NCI-H1092 treated with DMSO at 0.1 percent for 48 hours (cell line): ENCODE results near the gene LENG8.

Experiments used
- DNase-seq: peaks from one replicate; lab custom pipeline; 2025; lab: John Stamatoyannopoulos, UW

The LENG8 gene

DNA sequence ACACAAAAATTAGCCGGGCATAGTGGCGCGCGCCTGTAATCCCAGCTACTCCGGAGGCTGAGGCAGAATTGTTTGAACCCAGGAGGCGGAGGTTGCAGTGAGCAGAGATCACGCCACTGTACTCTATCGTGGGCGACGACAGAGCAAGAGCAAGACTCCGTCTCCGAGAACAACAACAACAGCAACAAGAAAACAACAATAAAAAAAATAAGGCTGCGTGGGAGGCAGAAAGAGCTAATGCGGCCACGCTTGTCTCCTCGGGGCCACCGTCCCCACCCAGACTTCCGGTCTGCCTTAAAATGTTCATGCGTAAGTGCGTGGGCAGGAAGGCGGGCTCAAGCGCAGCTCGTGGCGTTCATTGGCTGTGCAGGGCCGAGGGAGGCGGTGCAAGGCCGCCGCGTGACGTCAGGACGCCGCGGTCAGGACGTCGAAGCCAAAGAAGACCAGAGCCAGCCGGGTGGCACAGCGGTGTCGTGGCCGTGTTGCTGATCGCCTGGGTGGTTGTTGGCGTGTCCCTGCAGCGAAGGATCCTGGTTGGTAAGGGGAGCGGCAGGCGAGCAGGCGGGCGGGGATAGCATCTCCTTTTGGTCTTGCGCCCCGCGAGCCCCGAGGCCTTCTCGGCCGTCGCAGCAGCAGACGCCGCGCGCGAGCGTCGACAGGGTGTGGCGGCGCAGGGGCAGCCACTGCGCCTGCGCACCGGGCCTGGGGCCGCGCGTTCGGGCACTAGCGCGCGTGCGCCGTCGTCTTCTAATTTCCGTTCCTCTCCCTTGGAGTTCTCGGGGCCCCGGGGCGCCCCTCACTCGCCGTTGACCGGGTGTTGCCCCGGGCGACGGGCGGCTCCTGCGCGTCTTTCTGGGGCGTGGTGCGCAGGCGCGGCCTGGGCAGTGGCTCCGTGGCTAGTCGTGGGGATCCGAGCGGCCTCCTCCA, at the start of gene LENG8:
LENG8 (plus strand) TSS at position 426 of the 927 bp plus-strand sequence. CDS start 2,146 bp downstream, outside the sequence.
- peak; percentile 93 for DNase-seq

DNA sequence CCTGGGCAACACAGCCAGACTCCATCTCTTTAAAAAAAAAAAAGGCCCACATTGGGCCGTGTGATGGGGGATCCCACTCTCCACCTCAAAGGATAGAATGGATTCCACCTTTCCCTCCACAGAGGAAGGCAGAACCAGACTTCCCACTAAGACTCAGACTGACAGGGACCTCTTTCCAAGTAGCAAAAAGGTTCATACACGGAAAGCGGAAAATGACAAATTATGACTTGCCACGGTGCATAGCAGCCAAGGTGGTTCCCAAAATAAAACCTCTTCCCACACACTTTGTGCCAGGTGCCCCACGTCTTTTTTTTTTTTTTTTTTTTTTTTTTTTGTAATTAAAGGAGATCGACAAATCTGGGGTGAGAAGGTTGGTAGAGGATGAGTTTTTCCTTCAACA, 48.1 kb upstream of the LENG8 start:
- DNase-seq: no peak

DNA sequence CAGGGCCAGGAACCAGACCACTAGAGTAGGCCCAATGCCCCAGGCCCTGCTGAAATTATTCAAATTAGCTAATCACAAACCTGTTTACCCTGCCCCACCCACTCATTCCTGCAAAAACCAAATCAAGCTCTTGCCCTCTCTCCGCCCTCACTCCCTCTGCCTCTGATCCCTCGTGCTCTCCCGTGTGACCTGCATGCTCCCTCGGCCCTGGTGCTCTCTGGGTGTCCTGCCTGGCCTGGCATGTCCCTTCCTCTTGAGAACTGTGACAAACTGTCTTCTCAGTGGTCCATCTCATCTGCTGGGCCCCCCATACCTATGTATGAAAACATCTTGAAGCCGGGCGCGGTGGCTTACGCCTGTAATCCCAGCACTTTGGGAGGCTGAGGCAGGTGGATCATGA, 45.9 kb upstream of the LENG8 start:
- no peak for DNase-seq

DNA sequence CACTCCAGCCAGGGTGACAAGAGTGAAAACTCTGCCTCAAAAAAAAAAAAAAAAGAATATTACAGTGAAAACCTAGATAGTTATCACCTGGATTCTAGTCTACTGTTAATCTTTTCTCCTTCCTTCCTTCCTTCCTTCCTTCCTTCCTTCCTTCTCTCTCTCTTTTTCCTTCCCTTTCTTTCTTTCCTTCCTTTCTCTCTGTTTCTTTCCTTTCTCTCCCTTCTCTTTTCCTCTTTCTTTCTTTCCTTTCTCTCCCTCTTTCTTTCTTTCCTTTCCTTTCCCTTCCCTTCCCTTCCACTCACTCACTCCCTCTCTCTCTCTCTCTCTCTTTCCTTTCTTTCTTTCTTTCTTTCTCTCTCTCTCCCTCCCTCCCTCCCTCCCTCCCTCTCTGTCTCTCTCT, 43.4 kb upstream of the LENG8 start:
- DNase-seq: no peak

DNA sequence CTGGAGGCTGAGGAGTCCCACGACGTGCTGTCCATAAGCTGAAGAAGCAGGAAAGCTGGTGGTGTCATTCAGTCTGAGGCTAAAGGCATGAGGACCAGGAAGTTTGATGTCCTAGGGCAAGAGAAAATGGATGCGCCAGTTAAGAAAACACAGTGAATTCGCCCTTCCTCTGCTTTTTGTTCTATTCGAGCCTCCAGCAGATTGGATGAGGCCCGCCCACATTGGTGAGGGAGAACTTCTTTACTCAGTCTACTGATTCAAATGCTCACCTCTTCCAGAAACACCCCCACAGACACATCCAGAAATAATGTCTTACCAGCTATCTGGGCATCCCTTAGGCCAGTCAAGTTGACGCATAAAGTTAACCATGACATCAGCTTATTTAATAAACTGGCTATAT, 41.2 kb upstream of the LENG8 start:
- no peak for DNase-seq

DNA sequence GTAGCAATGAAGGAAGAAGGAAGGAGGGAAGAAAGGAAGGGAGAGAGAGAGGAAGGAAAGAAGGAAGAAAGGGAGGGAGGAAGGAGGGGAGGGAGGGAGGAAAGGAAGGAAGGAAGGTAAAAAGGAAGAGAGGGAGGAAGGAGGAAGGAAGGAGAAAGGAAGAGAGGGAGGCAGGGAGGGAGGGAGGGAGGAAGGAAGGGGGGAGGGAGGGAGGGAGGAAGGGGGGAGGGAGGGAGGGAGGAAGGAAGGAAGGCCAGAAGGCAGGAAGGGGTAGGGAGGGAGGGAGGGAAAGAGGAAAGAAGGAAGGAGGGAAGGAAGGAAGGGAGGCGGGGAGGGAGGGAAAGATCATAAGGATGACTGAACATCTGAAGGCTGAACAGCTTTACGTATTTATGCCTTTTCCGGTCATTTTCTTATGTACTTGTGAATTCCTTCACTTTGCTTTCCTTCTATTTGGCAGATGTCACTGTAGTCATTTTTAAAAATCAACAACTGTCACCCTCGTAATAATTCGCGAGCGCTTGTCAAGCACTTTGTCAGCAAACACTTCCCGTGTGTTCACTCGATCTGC, 40.5 kb upstream of the LENG8 start:
- DNase-seq: no peak

DNA sequence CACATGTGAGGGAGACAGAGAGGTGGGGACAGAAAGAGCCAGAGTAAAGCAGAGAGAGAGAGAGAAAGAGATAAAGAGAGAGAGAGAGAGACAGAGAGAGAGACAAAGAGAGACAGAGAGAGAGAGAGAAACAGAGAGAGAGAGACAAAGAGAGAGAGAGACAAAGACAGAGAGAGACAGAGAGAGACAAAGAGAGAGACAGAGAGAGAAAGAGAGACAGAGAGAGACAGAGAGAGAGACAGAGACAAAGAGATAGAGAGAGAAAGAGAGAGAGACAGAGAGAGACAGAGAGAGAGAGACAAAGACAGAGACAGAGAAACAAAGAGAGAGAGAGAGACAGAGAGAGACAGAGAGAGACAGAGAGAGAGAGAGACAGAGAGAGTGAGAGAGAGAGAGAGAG, 38.0 kb upstream of the LENG8 start:
- no peak for DNase-seq

DNA sequence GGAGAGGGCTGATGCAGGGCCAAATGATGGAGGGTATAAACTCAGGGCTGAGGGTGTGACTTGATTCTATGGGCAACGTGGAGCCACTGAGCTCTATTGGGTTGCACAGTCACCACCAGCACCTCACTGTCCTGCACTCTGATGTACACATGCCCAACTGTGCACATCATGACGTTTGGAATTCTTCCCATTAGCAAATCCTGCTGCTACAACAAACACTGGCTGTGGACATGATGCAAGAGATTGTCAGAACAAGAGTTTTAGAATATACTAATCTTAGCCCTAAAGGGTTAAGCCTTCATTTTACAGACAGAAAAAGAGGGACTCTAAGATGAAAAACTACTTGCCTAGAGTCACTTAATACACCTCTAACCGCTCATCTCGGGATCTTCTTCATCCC, 36.1 kb upstream of the LENG8 start:
- DNase-seq: no peak

DNA sequence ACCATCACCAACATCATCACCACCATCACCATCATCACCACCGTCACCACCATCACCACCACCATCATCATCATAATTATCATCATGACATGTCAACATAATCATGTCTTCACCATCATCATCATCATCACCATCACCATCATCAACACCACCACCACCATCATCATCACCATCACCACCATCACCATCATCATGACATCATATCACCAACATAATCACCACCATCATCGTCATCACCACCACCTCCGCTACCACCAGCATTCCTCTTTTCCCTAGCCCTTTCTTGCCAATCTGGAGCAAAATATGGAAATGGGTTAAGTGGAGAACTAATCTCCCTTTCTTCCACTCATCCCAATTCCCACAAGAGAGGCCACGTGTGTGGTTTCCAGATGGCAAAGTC, 34.8 kb upstream of the LENG8 start:
- DNase-seq: no peak

DNA sequence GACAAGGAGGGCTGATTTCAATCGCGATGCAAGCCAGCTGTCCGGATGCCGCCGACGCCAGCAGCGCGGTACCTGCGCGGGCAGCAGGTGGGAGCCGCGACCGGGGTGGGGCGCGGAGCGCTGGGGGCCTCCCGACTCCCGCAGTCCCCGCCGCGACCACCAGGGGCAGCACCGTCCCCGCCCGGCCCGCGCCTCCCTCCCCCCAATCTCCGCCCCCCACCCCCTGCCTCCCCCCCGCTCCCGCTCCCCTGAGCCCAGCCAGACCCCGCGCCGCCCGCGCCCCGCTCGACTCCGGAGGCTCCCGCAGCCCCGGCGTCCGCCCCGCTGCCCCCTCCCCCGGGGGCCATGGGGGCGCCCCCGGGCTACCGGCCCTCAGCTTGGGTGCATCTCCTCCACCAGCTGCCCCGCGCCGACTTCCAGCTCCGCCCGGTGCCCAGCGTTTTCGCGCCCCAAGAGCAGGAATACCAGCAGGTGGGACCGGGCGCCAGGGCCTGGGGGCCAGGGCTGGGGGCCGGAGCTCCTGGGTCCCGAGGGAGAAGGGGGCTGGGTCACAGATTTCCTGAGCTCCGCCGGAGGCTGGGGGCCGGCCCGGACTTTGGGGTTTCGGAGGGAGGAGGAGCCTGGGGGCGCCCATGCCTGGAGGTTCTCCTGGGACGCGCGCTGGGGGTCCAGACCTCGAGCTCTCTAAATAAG, 33.6 kb upstream of the LENG8 start, which contains the start of gene TTYH1:
TTYH1 (plus strand) TSS at position 257 of the 693 bp plus-strand sequence; CDS start at position 346, 89 bp downstream.
- DNase-seq: no peak

DNA sequence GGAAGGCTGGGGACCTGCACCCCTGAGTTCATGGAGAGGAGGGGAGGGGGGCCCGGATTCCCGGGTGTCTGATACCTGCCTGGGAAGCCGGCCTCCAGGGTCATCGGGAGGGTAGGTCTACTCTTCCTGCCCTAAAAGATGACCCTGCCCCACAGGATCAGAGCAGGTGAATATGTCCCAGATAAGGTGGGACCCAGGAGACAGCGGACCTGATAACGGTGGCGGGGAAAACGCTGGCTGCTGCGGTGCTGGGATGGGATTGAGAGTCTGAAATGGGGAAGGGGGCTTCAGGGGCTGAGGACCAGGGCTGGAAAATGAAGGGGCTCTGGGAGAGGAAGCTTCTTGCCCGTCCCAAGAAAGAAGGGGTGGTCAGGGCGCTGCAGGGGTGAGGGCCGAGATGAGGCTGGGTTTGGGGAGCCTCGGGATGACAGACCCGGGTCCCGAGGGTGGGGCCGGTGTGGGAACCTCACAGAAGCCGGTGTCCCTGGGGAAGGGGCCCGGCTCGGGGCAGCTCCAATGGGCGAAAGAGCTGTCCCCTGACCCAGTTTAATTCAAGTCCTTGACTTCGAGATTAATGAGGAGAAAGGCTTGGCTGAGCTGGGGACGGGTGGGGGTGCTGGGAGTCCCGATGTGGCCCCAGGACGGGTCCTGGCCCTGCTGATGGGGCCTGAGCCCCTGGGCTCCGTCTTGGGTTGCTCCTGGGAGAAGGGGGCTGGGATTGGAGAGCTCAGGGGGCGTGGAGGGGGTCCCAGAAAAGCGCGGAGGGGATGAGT, 32.9 kb upstream of the LENG8 start:
- DNase-seq: no peak

DNA sequence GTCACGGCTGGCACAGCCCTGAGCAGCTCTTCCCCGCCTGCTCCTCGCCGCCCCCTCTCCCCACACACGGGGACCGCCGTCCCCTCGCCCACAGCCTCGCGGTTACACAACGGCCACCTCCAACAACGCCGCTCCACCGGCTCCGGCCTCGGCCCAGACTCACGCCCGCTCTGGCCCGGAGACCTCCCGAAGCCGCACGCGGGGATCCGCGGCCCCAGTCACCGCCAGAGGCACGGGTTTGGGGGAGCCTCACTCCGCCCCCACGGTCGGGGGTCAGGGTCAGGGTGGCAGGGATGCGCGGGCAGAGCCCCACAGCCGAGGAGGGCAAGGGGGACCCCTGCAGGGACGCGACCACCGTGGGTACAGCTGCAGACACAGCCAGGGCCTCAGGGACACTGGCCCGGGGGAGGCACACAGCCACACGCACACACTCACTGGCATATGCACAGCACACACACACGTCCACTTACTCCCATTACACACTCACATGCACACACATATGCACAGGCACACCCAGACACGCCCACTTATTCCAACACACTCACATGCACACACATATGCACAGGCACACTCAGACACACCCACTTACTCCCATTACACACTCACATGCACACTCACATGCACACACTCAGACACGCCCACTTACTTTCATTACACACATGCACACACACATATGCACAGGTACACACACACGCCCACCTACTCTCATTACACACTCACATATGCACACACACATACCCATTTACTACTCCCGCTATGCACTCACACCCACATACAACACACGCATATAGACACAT, 32.1 kb upstream of the LENG8 start:
- DNase-seq: no peak

DNA sequence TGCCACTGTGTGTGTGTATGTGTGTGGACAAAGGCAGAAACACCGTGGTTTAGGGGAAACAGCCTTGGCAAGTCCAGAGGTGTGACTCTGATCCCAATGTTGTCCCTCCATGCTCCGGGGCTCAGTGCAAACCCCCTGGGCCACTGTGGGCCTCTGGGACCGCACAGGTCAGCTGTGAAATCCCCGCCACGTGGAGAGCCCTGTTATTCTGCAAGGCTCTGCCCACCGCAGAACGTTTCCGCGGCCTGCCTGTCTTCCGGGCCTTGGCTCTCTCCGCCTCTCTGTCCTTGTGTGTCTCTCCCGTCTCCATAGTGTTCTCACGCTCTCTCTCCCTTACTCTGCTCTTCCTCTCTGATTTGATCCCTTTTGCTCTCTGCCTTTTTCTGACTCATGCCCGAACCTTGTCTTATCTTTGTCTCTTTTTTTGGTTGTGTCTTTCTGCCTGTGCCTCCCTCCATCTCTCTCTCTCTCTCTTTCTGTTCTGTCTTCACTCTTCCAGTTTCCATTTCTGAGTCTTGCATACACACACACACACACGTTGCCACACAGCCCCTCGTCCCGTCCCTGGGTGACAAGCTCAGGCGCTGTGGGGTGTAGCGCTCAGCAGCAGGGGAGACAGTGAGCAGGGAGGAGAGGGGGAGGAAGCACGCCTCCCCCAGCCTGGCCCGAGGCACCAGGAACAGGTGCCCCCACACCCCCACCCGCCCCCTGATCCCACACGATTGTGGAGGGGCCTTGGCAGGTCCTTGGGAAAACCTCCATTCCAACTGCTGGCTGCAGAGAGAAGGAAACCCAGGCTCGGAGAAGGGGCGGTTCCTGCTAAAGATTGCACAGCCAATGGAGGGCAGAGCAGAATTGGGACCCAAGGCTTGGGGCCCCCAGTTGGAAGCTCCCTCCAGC, 30.7 kb upstream of the LENG8 start:
- DNase-seq: no peak

DNA sequence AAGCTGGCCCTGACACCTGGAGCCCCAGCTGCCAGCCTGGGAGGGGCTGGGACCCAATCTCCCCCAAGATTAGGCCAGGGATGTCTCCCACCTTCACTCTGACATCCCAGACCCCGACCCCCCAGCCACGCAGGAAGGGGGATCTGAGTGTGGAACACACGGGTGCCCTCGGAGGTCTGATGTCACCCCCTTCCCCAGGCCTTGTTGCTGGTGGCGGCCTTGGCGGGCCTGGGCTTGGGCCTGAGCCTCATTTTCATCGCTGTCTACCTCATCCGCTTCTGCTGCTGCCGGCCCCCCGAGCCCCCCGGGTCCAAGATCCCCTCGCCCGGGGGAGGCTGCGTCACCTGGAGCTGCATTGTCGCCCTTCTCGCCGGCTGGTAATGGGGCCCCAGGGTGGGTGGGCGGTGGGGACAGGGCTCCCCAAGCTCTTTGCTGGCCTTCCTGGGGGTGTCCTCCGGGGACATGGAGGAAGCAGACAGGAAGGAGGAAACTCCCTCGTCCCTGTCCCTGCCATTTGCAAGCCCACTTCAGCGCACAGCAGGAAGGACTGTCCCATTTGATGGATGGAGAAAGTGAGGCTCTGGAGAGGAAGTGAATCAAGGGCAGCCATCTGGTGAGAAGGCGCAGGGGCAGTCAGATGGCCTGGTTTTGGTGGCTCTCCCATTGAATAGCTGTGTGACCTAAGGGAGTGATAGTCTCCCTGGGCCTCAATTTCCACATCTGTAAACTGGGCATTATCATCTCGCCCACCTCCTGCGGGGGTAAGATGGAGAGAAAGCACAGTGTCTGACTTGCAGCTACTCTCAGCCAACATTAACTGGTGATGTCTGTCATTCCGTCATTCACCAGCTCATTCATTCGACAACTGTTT, 29.8 kb upstream of the LENG8 start:
- no peak for DNase-seq

DNA sequence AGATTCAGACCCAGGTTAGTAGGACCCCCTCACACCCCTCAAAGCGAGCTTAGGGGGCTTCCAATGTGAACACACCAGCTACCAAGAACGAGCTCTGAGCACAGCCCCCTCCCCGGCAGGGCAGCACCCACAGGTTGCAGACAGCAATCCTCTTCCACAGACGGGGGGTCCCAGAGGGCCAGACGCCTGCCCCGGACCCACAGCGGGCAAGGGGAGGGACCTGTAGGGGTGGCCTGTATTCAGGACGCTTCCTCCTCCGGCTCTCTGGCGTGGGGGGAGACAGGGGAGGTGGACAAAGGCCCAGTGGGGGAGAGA, 29.0 kb upstream of the LENG8 start:
- DNase-seq: no peak

DNA sequence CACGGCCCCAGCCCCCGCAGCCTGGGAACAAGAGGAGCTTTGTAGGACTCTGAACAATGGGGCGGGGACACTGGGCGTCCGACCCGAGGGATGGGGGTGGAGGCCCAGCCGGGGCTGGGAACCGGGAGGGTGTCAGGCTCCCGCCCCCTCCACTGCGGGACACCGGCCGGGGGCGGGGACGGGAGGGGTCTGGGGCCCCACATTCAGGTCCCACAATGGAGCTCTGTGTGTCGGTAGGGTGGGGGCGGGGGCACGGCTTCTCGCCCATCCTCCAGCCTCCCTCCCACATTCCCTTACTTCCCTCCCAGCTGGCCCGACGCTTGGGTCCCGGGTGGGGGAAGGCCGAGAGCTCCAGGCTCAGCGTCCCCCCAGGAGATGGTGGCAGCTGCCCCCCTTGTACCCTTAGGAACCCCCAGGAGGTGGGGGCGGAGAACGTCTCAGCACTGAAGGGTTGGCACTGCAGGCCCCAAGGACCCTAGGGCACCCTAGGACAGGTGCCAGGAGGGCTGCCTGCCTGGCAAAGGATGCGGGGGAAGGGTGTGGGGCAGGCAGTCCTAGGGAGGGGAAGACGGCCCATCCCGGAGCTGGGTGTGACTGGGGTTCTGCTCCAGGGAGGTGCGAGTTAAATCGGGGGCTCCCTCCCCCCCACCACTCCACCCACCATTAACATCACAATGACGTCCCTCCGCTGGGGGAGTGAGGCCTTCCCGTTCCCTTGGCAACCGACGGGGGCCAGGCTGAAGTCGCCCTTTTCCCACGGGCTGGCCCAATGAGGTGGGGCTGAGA, 28.4 kb upstream of the LENG8 start:
- DNase-seq: no peak

DNA sequence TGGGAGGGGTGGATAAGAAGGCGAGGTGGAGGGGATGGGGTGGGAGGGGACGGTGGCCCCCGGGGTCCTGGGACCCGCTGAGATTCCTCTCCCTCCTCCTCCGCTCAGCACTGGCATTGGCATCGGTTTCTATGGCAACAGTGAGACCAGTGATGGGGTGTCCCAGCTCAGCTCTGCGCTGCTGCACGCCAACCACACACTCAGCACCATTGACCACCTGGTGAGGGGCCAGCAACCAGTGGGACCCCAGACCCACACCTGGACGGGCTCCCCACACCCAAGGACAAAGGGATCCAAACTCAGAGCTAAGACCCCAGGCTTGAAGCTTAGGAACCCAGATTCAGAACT, 27.9 kb upstream of the LENG8 start:
- no peak for DNase-seq

DNA sequence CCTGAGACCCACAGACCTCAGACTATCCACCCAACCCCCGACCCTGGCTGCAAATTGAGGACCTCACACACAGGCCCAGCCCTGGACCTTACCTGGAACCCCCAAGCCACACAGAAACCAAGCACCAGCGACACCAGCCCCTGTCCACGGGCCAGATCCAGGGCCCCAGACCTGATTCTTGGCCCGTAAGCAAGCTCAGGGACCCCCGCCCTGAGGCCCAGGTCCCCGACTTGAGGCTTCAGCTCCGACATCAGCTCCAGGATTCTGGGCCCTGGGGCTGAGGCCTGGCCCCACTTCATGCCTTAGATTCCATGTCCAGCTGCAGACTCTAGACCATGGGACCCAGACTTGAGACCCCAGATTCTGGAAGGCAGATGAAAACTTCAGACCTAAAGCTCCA, 27.5 kb upstream of the LENG8 start:
- no peak for DNase-seq

DNA sequence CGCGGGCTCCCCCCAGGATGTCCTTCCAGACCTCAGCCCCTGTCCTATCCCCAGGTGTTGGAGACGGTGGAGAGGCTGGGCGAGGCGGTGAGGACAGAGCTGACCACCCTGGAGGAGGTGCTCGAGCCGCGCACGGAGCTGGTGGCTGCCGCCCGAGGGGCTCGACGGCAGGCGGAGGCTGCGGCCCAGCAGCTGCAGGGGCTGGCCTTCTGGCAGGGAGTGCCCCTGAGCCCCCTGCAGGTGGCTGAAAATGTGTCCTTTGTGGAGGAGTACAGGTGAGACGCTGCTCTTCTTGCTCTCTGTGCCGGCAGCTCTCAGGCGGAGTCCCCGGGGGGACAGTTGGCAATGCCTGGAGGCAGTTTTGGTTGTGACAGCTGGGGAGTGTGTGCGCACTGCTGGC, 26.9 kb upstream of the LENG8 start:
- DNase-seq: no peak
